Measurements from ENCODE around the gene PDE4B.

GRCh38 chr1:66090859-66091457 lies 298.3 kb downstream of the PDE4B start:
- no peak for TF ChIP-seq CTCF (IDR thresholded peaks at IDR 0.05)
- TF ChIP-seq POLR2A (IDR thresholded peaks at IDR 0.05): no peak

Data from heart left ventricle (tissue), 13 donors.